Astrocyte (in vitro differentiated cells and primary cell): ENCODE data around the gene LZTFL1. TPM values are rescaled to one million over a fixed set of nuclear protein-coding genes. Genes with fewer than 3 reads are reported as not detected.

ENCODE experiments used
- DNase-seq: peaks from one replicate; pipeline ENCODE4 v3.0.0-alpha.2; 2010; ENCODE audit warnings: low read depth
- FAIRE-seq: peaks from 2 replicates; lab custom pipeline; 2011; peaks lifted over from hg19 to GRCh38; lab: Jason Lieb, UNC
- H2AFZ ChIP-seq: 2 replicates; pipeline ENCODE4 v1.6.0; 2012; ENCODE audit warnings: low read depth, low read length, inconsistent platforms
- H3K27ac ChIP-seq: 2 replicates; pipeline ENCODE4 v1.5.1; 2011; ENCODE audit warnings: low read depth, low read length, inconsistent platforms
- H3K27me3 ChIP-seq: 2 replicates; pipeline ENCODE4 v1.6.0; 2011; ENCODE audit warnings: low read length, inconsistent platforms; ENCODE audit not compliant: insufficient read depth
- H3K36me3 ChIP-seq: 2 replicates; pipeline ENCODE4 v1.5.1; 2011; ENCODE audit warnings: low read length, inconsistent platforms; ENCODE audit not compliant: insufficient read depth
- H3K4me1 ChIP-seq: 2 replicates; pipeline ENCODE4 v1.5.1; 2011; ENCODE audit warnings: low read length, inconsistent platforms; ENCODE audit not compliant: insufficient read depth
- H3K4me2 ChIP-seq: 2 replicates; pipeline ENCODE4 v1.6.0; 2012; ENCODE audit warnings: low read length, inconsistent platforms
- H3K4me3 ChIP-seq: 2 replicates; pipeline ENCODE4 v1.5.1; 2011; ENCODE audit warnings: low read depth, mild to moderate bottlenecking, low read length, inconsistent platforms; ENCODE audit not compliant: insufficient read depth
- H3K79me2 ChIP-seq: 2 replicates; pipeline ENCODE4 v1.6.0; 2012; ENCODE audit warnings: mild to moderate bottlenecking, low read length, inconsistent platforms; ENCODE audit not compliant: insufficient read depth
- H3K9ac ChIP-seq: 2 replicates; pipeline ENCODE4 v1.6.0; 2012; ENCODE audit warnings: mild to moderate bottlenecking, low read length, inconsistent platforms
- H3K9me3 ChIP-seq: 2 replicates; pipeline ENCODE4 v1.5.1; 2012; ENCODE audit warnings: low read depth, mild to moderate bottlenecking, low read length, inconsistent platforms; ENCODE audit not compliant: insufficient read depth
- H4K20me1 ChIP-seq: 2 replicates; pipeline ENCODE4 v1.6.0; 2012; ENCODE audit warnings: low read length, inconsistent platforms; ENCODE audit not compliant: insufficient read depth
- H3K27ac Mint-ChIP-seq: one replicate; pipeline ENCODE4 v1.8.0; 2021; ENCODE audit warnings: mild to moderate bottlenecking, mixed read lengths; ENCODE audit not compliant: unreplicated experiment
- H3K27me3 Mint-ChIP-seq: one replicate; pipeline ENCODE4 v1.8.0; 2021; ENCODE audit warnings: low read depth, mixed read lengths; ENCODE audit not compliant: unreplicated experiment
- H3K36me3 Mint-ChIP-seq: one replicate; pipeline ENCODE4 v1.8.0; 2021; ENCODE audit warnings: low read depth, mixed read lengths; ENCODE audit not compliant: unreplicated experiment
- H3K4me1 Mint-ChIP-seq: one replicate; pipeline ENCODE4 v1.8.0; 2021; ENCODE audit warnings: low read depth, mixed read lengths; ENCODE audit not compliant: unreplicated experiment
- H3K4me3 Mint-ChIP-seq: one replicate; pipeline ENCODE4 v1.8.0; 2021; ENCODE audit warnings: mild to moderate bottlenecking, moderate library complexity, mixed read lengths; ENCODE audit not compliant: unreplicated experiment
- H3K9me3 Mint-ChIP-seq: one replicate; pipeline ENCODE4 v1.8.0; 2021; ENCODE audit warnings: mild to moderate bottlenecking, mixed read lengths; ENCODE audit not compliant: unreplicated experiment
- CTCF ChIP-seq: IDR thresholded peaks from 2 replicates; pipeline ENCODE4 v1.5.1; 2011; ENCODE audit warnings: low read depth, mild to moderate bottlenecking, inconsistent platforms, low read length, moderate library complexity; ENCODE audit not compliant: insufficient read depth
- EZH2 ChIP-seq: IDR thresholded peaks from 2 replicates; pipeline ENCODE4 v1.6.1; 2012; ENCODE audit warnings: mild to moderate bottlenecking, low read length, inconsistent platforms; ENCODE audit not compliant: insufficient read depth
- total RNA-seq: library from RNA; stranded (reverse); gene quantifications from 2 replicates; pipeline ENCODE4 v1.2.1, GENCODE V29; 2021

The LZTFL1 gene
- total RNA-seq, 1 donor from 2014 or later: 20.6 TPM

GRCh38 chr3:45796902-45797637 lies 44.8 kb downstream of the LZTFL1 start:
- H3K27me3 Mint-ChIP-seq: peaks cover 62% of the 10 kb centered on the region
- DNase-seq: no peak
- TF ChIP-seq EZH2 (peak; percentile 23), CTCF (no peak)
- no peaks in the 10 kb centered on the region for H3K9me3 Mint-ChIP-seq
- H3K4me3 ChIP-seq: no peak overlapping the region
- no peak overlapping the region for H3K27ac Mint-ChIP-seq
- H3K4me3 Mint-ChIP-seq: no peak overlapping the region
- no peaks in the 10 kb centered on the region for H3K79me2 ChIP-seq
- peak overlapping the region; percentile 80 for H3K4me2 ChIP-seq
- no peak overlapping the region for H3K27ac ChIP-seq
- no peaks in the 10 kb centered on the region for H3K9me3 ChIP-seq
- H3K36me3 ChIP-seq: no peaks in the 10 kb centered on the region
- H3K27me3 ChIP-seq: peaks cover 60% of the 10 kb centered on the region
- no peak for FAIRE-seq
- peaks cover 10% of the 10 kb centered on the region for H3K4me1 ChIP-seq
- no peak overlapping the region for H3K9ac ChIP-seq
- no peak overlapping the region for H2AFZ ChIP-seq
- H3K4me1 Mint-ChIP-seq: peaks cover 1% of the 10 kb centered on the region
- H4K20me1 ChIP-seq: no peaks in the 10 kb centered on the region
- H3K36me3 Mint-ChIP-seq: no peaks in the 10 kb centered on the region

GRCh38 chr3:45795882-45796765 lies 45.8 kb downstream of the LZTFL1 start, which contains the start of gene SLC6A20:
Gene SLC6A20 (minus strand): TSS chr3:45796536. CDS start chr3:45796419, 117 bp downstream.
- DNase-seq: no peak
- H3K27me3 ChIP-seq: peaks cover 66% of the 10 kb centered on the region

More at GRCh38 chr3:45795882-45796765, 45.8 kb downstream of the LZTFL1 start, which contains the start of gene SLC6A20:
- no peaks in the 10 kb centered on the region for H3K36me3 ChIP-seq
- H3K9me3 ChIP-seq: no peaks in the 10 kb centered on the region
- no peak for FAIRE-seq
- peaks cover 10% of the 10 kb centered on the region for H3K4me1 ChIP-seq
- H3K27me3 Mint-ChIP-seq: peaks cover 70% of the 10 kb centered on the region
- H3K27ac ChIP-seq: no peak within 1 kb of the TSS
- peak within 1 kb of the TSS; percentile 48 for H3K4me3 ChIP-seq
- no peaks in the 10 kb centered on the region for H4K20me1 ChIP-seq
- H3K9me3 Mint-ChIP-seq: no peaks in the 10 kb centered on the region
- peak within 1 kb of the TSS; percentile 70 for H2AFZ ChIP-seq
- no peak within 1 kb of the TSS for H3K27ac Mint-ChIP-seq
- no peaks in the 10 kb centered on the region for H3K36me3 Mint-ChIP-seq
- peak within 1 kb of the TSS; percentile 70 for H3K4me3 Mint-ChIP-seq
- no peaks in the 10 kb centered on the region for H3K79me2 ChIP-seq
- peak within 1 kb of the TSS; percentile 80 for H3K4me2 ChIP-seq
- TF ChIP-seq EZH2 (peak; percentile 98), CTCF (no peak)
- peaks cover 1% of the 10 kb centered on the region for H3K4me1 Mint-ChIP-seq
- no peak within 1 kb of the TSS for H3K9ac ChIP-seq
